GM04503 (cell line): Measurements from ENCODE around the gene NOX5.
"Not testable (repeated sequence)": the region's sequence is repeated elsewhere in the genome, so short reads cannot be mapped to it uniquely, and the experiment has no call there.

Source experiments
- DNase-seq: peaks from one replicate; pipeline ENCODE4 v3.0.0-alpha.2; 2012; ENCODE audit warnings: low read depth

Gene NOX5

GRCh38 chr15:69014454-69014853 is at the start of gene NOX5:
Gene NOX5, plus strand, starts transcription at chr15:69014695. Its CDS starts 41 bp downstream, at chr15:69014736.
- DNase-seq = peak; percentile 87

- DNase-seq = no peak
Observed at GRCh38 chr15:68966996-68967395, 47.5 kb upstream of the NOX5 start.

GRCh38 chr15:68967948-68968347 is 46.5 kb upstream of the NOX5 start:
- DNase-seq = no peak

GRCh38 chr15:68969298-68969697 is 45.2 kb upstream of the NOX5 start:
- DNase-seq = no peak

GRCh38 chr15:68972201-68973065 is 42.1 kb upstream of the NOX5 start:
- DNase-seq = no peak

- DNase-seq = not testable (repeated sequence)
Observed at GRCh38 chr15:68975651-68976160, 38.8 kb upstream of the NOX5 start.

- not testable (repeated sequence) for DNase-seq
Observed at GRCh38 chr15:68977426-68977825, 37.1 kb upstream of the NOX5 start.

- DNase-seq = no peak
Observed at GRCh38 chr15:68979006-68979405, 35.5 kb upstream of the NOX5 start.

- no peak for DNase-seq
Observed at GRCh38 chr15:68979816-68980215, 34.7 kb upstream of the NOX5 start.

GRCh38 chr15:68980786-68981185 is 33.7 kb upstream of the NOX5 start:
- no peak for DNase-seq

- DNase-seq = no peak
Observed at GRCh38 chr15:68981941-68982340, 32.6 kb upstream of the NOX5 start.

- no peak for DNase-seq
Observed at GRCh38 chr15:68982976-68983563, 31.4 kb upstream of the NOX5 start.

- DNase-seq = no peak
Observed at GRCh38 chr15:68983961-68984481, 30.5 kb upstream of the NOX5 start.

GRCh38 chr15:68984586-68984985 is 29.9 kb upstream of the NOX5 start:
- DNase-seq = no peak

- DNase-seq = no peak
Observed at GRCh38 chr15:68985361-68985891, 29.1 kb upstream of the NOX5 start.

- DNase-seq = no peak
Observed at GRCh38 chr15:68986322-68986721, 28.2 kb upstream of the NOX5 start.

GRCh38 chr15:68987120-68987519 is 27.4 kb upstream of the NOX5 start:
- no peak for DNase-seq

- no peak for DNase-seq
Observed at GRCh38 chr15:68987676-68988075, 26.8 kb upstream of the NOX5 start.

- DNase-seq = no peak
Observed at GRCh38 chr15:68989541-68990230, 24.8 kb upstream of the NOX5 start.

- DNase-seq = no peak
Observed at GRCh38 chr15:68990231-68990991, 24.1 kb upstream of the NOX5 start.

GRCh38 chr15:68990992-68991500 is 23.4 kb upstream of the NOX5 start:
- no peak for DNase-seq
